GM04504 (cell line): Measurements from ENCODE around the gene FIS1.

Experiments
- DNase-seq: peaks from one replicate; pipeline ENCODE4 v3.0.0-alpha.2; 2012; ENCODE audit warnings: low read depth

The FIS1 gene

GRCh38 chr7:101234636-101235035, 10.2 kb downstream of the FIS1 start:
- DNase-seq, result no peak

GRCh38 chr7:101233907-101234547, 10.9 kb downstream of the FIS1 start:
- DNase-seq, result no peak

- no peak for DNase-seq
Measured at GRCh38 chr7:101232141-101232850, 12.6 kb downstream of the FIS1 start.

- no peak for DNase-seq
Measured at GRCh38 chr7:101231644-101232043, 13.2 kb downstream of the FIS1 start.

- DNase-seq, result no peak
Measured at GRCh38 chr7:101226721-101227120, 18.2 kb downstream of the FIS1 start.

GRCh38 chr7:101225650-101226049, 19.2 kb downstream of the FIS1 start:
- DNase-seq, result no peak

- DNase-seq, result no peak
Measured at GRCh38 chr7:101223528-101223927, 21.4 kb downstream of the FIS1 start.

GRCh38 chr7:101222275-101222830, 22.5 kb downstream of the FIS1 start:
- no peak for DNase-seq

- no peak for DNase-seq
Measured at GRCh38 chr7:101220295-101220694, 24.6 kb downstream of the FIS1 start.

- no peak for DNase-seq
Measured at GRCh38 chr7:101218236-101219125, 26.4 kb downstream of the FIS1 start.

GRCh38 chr7:101217388-101218235, 27.3 kb downstream of the FIS1 start, which contains the start of the genes PLOD3 and ZNHIT1:
Gene PLOD3 (minus strand): TSS chr7:101217581. CDS start chr7:101217274, 307 bp downstream.
Gene ZNHIT1 (plus strand): TSS chr7:101218165. CDS start chr7:101218196, 31 bp downstream.
- peak; percentile 97 for DNase-seq

- DNase-seq, result no peak
Measured at GRCh38 chr7:101216860-101217387, 28.0 kb downstream of the FIS1 start.

- no peak for DNase-seq
Measured at GRCh38 chr7:101216001-101216859, 28.7 kb downstream of the FIS1 start.

- DNase-seq, result no peak
Measured at GRCh38 chr7:101212014-101212413, 32.9 kb downstream of the FIS1 start.

GRCh38 chr7:101211501-101211900, 33.4 kb downstream of the FIS1 start:
- DNase-seq, result no peak

GRCh38 chr7:101210143-101210542, 34.7 kb downstream of the FIS1 start:
- no peak for DNase-seq

- no peak for DNase-seq
Measured at GRCh38 chr7:101208794-101209193, 36.1 kb downstream of the FIS1 start.

- DNase-seq, result no peak
Measured at GRCh38 chr7:101207459-101207858, 37.4 kb downstream of the FIS1 start.

GRCh38 chr7:101206665-101207042, 38.2 kb downstream of the FIS1 start:
- no peak for DNase-seq
